GM12878 (cell line): ENCODE measurements around the gene APOBEC3C. TPM values are rescaled to one million over a fixed set of nuclear protein-coding genes. Genes with fewer than 3 reads are reported as not detected.

Source experiments
- CBX5 ChIP-seq: sonication (generic); IDR thresholded peaks from 2 replicates; pipeline ENCODE4 v1.6.1; 2016; ENCODE audit warnings: low read depth, moderate library complexity, mild to moderate bottlenecking, inconsistent platforms
- CREB1 ChIP-seq: IDR thresholded peaks from 2 replicates; pipeline ENCODE4 v1.6.1; 2012; ENCODE audit warnings: low read depth, mild to moderate bottlenecking, inconsistent platforms
- IKZF1 ChIP-seq: fragments of 450-650 bp; conservative IDR thresholded peaks from 2 replicates; pipeline ENCODE4 v1.6.1; 2017; ENCODE audit warnings: antibody characterized with exemption, mild to moderate bottlenecking
- MTA2 ChIP-seq: fragments of 450-650 bp; IDR thresholded peaks from 2 replicates; pipeline ENCODE4 v1.6.1; 2016; ENCODE audit warnings: low read depth, mild to moderate bottlenecking, moderate library complexity
- NR2C1 ChIP-seq: fragments of 450-650 bp; IDR thresholded peaks from 2 replicates; pipeline ENCODE4 v1.6.1; 2017; ENCODE audit warnings: antibody characterized with exemption, mild to moderate bottlenecking, moderate library complexity
- SMARCA5 ChIP-seq: fragments of 450-650 bp; IDR thresholded peaks from 2 replicates; pipeline ENCODE4 v1.6.1; 2017; ENCODE audit warnings: mild to moderate bottlenecking
- SPI1 ChIP-seq: IDR thresholded peaks from 2 replicates; pipeline ENCODE4 v1.6.1; 2011; ENCODE audit warnings: low read depth, mild to moderate bottlenecking, low read length, moderate library complexity, borderline replicate concordance; ENCODE audit not compliant: insufficient read depth
- USF1 ChIP-seq: IDR thresholded peaks from 2 replicates; pipeline ENCODE4 v1.6.1; 2011; ENCODE audit warnings: borderline replicate concordance, low read depth, mild to moderate bottlenecking, moderate library complexity, mixed read lengths, low read length; ENCODE audit not compliant: insufficient read depth; ENCODE audit errors: extremely low read length
- polyA plus RNA-seq, 11 experiments: library from polyadenylated mRNA; depleted of rRNA in 4 of 11; unstranded in 6 of 11; stranded (reverse) in 5 of 11; fragments of >200 nt; fragmentation: Nextera tagmentation in 4 of 11; fragmentation: Illumina TruSeq in 1 of 11; extraction: Ambion mirVana in 4 of 11; extraction: Trizol in 1 of 11; gene quantifications; 1 replicate in 1 of 11; 2 replicates in 10 of 11; pipeline versions ENCODE4 v1.2.1 to v1.2.3, GENCODE V29; 2011 to 2016; ENCODE audit warnings: inconsistent platforms in 2 of 11, missing spikeins in 2 of 11, low read depth in 1 of 11
- total RNA-seq, 4 experiments: library from RNA; depleted of rRNA in 3 of 4; stranded (reverse); fragments of >200 nt in 3 of 4; fragmentation: Illumina TruSeq in 1 of 4; extraction: Trizol in 1 of 4; gene quantifications; 2 replicates each; pipeline versions ENCODE4 v1.2.1 to v1.2.3, GENCODE V29; 2013 to 2021
- TF ChIP-seq, protein P1 (sequence below): IDR thresholded peaks from 2 replicates; pipeline ENCODE4 v1.6.1; 2012; ENCODE audit warnings: low read depth, low read length, improper control_type of control experiment

APOBEC3C gene
- total and polyA plus RNA-seq, 10 of the 15 experiments (the other 5 are each of a cell fraction or from before 2014, with no cell fraction given) = 22.9 to 290 (median 156) TPM

DNA sequence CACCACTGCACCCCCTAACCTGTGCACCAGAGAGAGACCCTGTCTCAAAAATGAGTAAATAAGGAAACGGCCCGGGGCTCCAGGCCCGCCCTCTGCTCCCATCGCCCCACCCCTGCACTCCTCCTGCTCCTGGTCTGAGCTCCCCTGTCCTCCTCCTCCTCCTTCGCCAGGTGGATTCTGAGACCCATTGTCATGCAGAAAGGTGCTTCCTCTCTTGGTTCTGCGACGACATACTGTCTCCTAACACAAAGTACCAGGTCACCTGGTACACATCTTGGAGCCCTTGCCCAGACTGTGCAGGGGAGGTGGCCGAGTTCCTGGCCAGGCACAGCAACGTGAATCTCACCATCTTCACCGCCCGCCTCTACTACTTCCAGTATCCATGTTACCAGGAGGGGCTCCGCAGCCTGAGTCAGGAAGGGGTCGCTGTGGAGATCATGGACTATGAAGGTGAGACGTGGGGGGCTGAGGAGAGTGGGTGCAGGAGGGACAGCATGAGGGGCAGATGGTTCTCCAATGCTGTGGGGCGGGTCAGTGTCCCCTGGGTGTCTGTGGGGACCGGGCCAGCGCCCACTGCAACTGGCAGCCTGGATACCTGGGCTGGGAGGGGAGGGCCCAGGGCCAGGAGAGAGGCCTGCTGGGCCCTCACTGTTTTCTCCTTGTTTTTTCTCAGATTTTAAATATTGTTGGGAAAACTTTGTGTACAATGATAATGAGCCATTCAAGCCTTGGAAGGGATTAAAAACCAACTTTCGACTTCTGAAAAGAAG is 3.7 kb downstream of the APOBEC3C start (continued):
- TF ChIP-seq CREB1 (no peak), SPI1 (no peak), IKZF1 (no peak), USF1 (no peak), CBX5 (no peak), MTA2 (no peak), SMARCA5 (no peak), NR2C1 (no peak)
- TF ChIP-seq, protein P1, sequence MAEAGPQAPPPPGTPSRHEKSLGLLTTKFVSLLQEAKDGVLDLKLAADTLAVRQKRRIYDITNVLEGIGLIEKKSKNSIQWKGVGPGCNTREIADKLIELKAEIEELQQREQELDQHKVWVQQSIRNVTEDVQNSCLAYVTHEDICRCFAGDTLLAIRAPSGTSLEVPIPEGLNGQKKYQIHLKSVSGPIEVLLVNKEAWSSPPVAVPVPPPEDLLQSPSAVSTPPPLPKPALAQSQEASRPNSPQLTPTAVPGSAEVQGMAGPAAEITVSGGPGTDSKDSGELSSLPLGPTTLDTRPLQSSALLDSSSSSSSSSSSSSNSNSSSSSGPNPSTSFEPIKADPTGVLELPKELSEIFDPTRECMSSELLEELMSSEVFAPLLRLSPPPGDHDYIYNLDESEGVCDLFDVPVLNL = no peak
